Esophagus squamous epithelium (tissue), 5 donors: Measurements from ENCODE around the gene VCL. TPM values are rescaled to one million over a fixed set of nuclear protein-coding genes. Genes with fewer than 3 reads are reported as not detected.

Experiments used
- DNase-seq: peaks from one replicate; lab custom pipeline; 2025; lab: John Stamatoyannopoulos, UW
- H3K27ac ChIP-seq, 4 donors: fragments of 200-600 bp; sonication (generic); one replicate each; pipeline ENCODE4 v1.5.1; 2016 to 2019; ENCODE audit warnings: mild to moderate bottlenecking in 1 of 4
- H3K27me3 ChIP-seq, 4 donors: fragments of 200-600 bp; sonication (generic); 1 replicate in 3 of 4; 2 replicates in 1 of 4; pipeline versions ENCODE4 v1.5.1 to v1.6.0; 2017 to 2021; ENCODE audit warnings: antibody characterized with exemption in 1 of 4
- H3K36me3 ChIP-seq, 3 donors: fragments of 200-600 bp; sonication (generic); one replicate each; pipeline ENCODE4 v1.5.1; 2016 to 2019
- H3K4me1 ChIP-seq, 3 donors: fragments of 200-600 bp; sonication (generic); one replicate each; pipeline ENCODE4 v1.5.1; 2017 to 2019
- H3K4me3 ChIP-seq, 4 donors: fragments of 200-600 bp; sonication (generic); 1 replicate in 3 of 4; 2 replicates in 1 of 4; pipeline ENCODE4 v1.5.1; 2016 to 2019; ENCODE audit warnings: mild to moderate bottlenecking in 2 of 4, moderate library complexity in 1 of 4
- H3K9me3 ChIP-seq, 3 donors: fragments of 200-600 bp; sonication (generic); one replicate each; pipeline ENCODE4 v1.5.1; 2016 to 2019
- POLR2A ChIP-seq, 4 donors: fragments of 450-650 bp; IDR thresholded peaks; one replicate each; pipeline ENCODE4 v1.6.1; 2017; ENCODE audit warnings: antibody characterized with exemption in 4 of 4, mild to moderate bottlenecking in 4 of 4, moderate library complexity in 3 of 4
- WGBS, 2 donors: methylation state at CpG; one replicate each; pipeline ENCODE4 v1.1.5; 2018; 5-methylcytosine and 5-hydroxymethylcytosine counted together
- intact Hi-C: fragments of 100-400 bp; cut with DNase I; formaldehyde crosslinking; loops from one replicate; pipeline ENCODE4 v1.15.0; 2022
- total RNA-seq, 4 donors: library from RNA; depleted of rRNA; stranded (reverse); fragments of >200 nt; gene quantifications; one replicate each; pipeline ENCODE4 v1.1.0, GENCODE V29; 2016
- TF ChIP-seq, protein P1 (sequence below), 6 experiments: fragments of 450-650 bp in 4 of 6; fragments of 200-600 bp in 2 of 6; sonication (generic) in 2 of 6; IDR thresholded peaks; one replicate each; pipeline ENCODE4 v1.5.1; 2016 to 2019; ENCODE audit warnings: antibody characterized with exemption in 6 of 6, mild to moderate bottlenecking in 4 of 6, moderate library complexity in 4 of 6
- donor health status: DM: yes; HTN: yes; CAD: no.

The VCL gene
- total RNA-seq, 4 donors from 2014 or later: 64.8 to 143 (median 75.0) TPM

DNA sequence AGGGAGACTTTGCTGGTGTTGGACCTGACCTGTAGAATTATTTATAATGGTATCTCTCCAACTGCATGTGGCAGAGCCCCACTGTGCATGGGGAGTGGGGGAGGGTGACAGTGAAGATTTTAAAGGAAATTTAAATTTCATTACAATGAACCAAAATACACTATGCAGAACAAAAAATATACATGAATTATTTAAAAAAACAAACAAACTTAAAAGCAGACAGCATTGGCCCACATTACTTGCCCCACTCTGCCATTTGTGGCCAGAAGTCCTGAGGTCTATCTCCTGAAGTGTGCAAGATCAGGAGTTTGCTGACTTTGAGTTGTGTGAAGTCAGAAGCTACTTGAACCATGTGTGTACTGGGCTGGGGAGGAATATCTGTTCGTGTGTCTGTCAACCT is 112.2 kb downstream of the VCL start:
- Histone ChIP-seq H3K9me3 (no peaks in the 10 kb centered on the region), H3K27ac (no peak overlapping the region), H3K4me1 (peaks cover 8 to 36% (median 15%) of the 10 kb centered on the region in 3 donors), H3K27me3 (no peaks in the 10 kb centered on the region), H3K4me3 (no peak overlapping the region), H3K36me3 (peaks cover 22 to 99% (median 42%) of the 10 kb centered on the region in 3 donors)
- TF ChIP-seq, protein P1, sequence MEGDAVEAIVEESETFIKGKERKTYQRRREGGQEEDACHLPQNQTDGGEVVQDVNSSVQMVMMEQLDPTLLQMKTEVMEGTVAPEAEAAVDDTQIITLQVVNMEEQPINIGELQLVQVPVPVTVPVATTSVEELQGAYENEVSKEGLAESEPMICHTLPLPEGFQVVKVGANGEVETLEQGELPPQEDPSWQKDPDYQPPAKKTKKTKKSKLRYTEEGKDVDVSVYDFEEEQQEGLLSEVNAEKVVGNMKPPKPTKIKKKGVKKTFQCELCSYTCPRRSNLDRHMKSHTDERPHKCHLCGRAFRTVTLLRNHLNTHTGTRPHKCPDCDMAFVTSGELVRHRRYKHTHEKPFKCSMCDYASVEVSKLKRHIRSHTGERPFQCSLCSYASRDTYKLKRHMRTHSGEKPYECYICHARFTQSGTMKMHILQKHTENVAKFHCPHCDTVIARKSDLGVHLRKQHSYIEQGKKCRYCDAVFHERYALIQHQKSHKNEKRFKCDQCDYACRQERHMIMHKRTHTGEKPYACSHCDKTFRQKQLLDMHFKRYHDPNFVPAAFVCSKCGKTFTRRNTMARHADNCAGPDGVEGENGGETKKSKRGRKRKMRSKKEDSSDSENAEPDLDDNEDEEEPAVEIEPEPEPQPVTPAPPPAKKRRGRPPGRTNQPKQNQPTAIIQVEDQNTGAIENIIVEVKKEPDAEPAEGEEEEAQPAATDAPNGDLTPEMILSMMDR (IDR thresholded peaks at IDR 0.05): no peak
- no peak for TF ChIP-seq POLR2A (IDR thresholded peaks at IDR 0.05)
- 67 to 82% methylated on average over 1 of the region's 1 CpG for WGBS, 2 donors
- intact Hi-C loops: no loop called here
- DNase-seq: no peak

DNA sequence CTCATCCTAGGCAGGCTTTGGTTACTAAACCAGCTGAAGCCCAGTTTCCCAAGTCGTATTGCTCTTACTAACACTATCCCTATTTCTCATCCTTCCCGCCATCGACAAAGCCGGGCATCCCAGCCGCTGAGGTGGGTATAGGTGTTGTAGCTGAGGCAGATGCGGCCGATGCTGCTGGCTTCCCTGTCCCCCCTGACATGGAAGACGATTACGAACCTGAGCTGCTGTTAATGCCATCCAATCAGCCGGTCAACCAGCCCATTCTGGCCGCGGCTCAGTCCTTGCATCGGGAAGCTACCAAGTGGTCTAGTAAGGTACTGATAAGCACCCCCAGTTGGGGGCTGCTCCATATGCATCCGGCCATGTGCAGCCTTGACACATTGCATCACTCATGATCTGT is 113.9 kb downstream of the VCL start:
- H3K36me3 ChIP-seq: peaks cover 25 to 99% (median 34%) of the 10 kb centered on the region in 3 donors
- no peak for DNase-seq

DNA sequence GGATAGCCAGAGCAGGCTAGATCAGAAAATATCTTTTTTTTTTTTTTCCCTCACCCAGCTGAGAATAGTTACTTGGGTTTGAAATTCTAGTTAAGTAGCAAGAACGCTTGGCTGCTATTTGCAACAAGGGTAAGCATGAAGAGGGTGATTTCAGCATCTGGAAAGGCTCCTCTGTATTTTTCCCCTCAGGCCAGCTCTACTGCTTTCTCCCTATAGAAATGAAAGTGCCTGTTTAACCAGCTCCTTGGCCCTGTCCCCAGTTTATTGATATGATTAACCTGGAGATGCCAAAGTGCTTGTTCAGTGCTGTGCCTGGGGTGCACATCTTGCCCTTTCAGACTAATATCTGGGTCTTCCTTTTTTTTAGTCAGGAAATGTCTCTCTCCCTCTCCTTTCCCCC is 115.6 kb downstream of the VCL start:
- H3K27me3 ChIP-seq: no peaks in the 10 kb centered on the region
- WGBS, 2 donors: 9 to 33% methylated on average over 1 of the region's 1 CpG
- peaks cover 8 to 29% (median 15%) of the 10 kb centered on the region in 3 donors for H3K4me1 ChIP-seq
- intact Hi-C loops: no loop called here
- TF ChIP-seq POLR2A (IDR thresholded peaks at IDR 0.05): no peak
- TF ChIP-seq, protein P1 (IDR thresholded peaks at IDR 0.05): no peak
- H3K4me3 ChIP-seq: no peak overlapping the region
- H3K9me3 ChIP-seq: no peaks in the 10 kb centered on the region
- peaks cover 38 to 99% (median 40%) of the 10 kb centered on the region in 3 donors for H3K36me3 ChIP-seq
- no peak for DNase-seq
- peak overlapping the region in 3 of 4 donors; percentile 19 to 25 (median 23) for H3K27ac ChIP-seq

More for the DNA sequence above, 113.9 kb downstream of the VCL start:
- no peak overlapping the region for H3K4me3 ChIP-seq
- no peak overlapping the region for H3K27ac ChIP-seq
- intact Hi-C loops: no loop called here
- TF ChIP-seq, protein P1 (IDR thresholded peaks at IDR 0.05): no peak
- TF ChIP-seq POLR2A (IDR thresholded peaks at IDR 0.05): no peak
- no peaks in the 10 kb centered on the region for H3K9me3 ChIP-seq
- no peaks in the 10 kb centered on the region for H3K27me3 ChIP-seq
- 96 to 97% methylated on average over 8 to 9 of the region's 14 CpGs for WGBS, 2 donors
- H3K4me1 ChIP-seq: peaks cover 8 to 30% (median 15%) of the 10 kb centered on the region in 3 donors

DNA sequence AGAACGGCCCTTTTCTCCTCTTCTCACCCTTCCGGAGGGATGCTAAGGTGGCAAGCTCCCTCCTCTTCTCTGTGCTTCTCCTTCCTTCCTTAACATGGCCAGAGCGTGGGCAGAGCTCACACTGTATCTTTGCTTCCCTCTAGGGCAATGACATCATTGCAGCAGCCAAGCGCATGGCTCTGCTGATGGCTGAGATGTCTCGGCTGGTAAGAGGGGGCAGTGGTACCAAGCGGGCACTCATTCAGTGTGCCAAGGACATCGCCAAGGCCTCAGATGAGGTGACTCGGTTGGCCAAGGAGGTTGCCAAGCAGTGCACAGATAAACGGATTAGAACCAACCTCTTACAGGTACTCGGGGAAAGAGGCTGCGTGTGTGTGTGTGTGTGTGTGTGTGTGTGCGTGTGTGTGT is 116.1 kb downstream of the VCL start:
- no peak for DNase-seq
- TF ChIP-seq POLR2A (IDR thresholded peaks at IDR 0.05): no peak
- TF ChIP-seq, protein P1 (IDR thresholded peaks at IDR 0.05): no peak
- H3K27ac ChIP-seq: peak overlapping the region in 3 of 4 donors; percentile 19 to 25 (median 23)
- peaks cover 8 to 34% (median 18%) of the 10 kb centered on the region in 3 donors for H3K4me1 ChIP-seq
- H3K9me3 ChIP-seq: no peaks in the 10 kb centered on the region
- 53 to 67% methylated on average over 10 to 11 of the region's 12 CpGs for WGBS, 2 donors
- intact Hi-C loops: no loop called here
- no peak overlapping the region for H3K4me3 ChIP-seq
- no peaks in the 10 kb centered on the region for H3K27me3 ChIP-seq
- H3K36me3 ChIP-seq: peaks cover 35 to 99% (median 40%) of the 10 kb centered on the region in 3 donors

DNA sequence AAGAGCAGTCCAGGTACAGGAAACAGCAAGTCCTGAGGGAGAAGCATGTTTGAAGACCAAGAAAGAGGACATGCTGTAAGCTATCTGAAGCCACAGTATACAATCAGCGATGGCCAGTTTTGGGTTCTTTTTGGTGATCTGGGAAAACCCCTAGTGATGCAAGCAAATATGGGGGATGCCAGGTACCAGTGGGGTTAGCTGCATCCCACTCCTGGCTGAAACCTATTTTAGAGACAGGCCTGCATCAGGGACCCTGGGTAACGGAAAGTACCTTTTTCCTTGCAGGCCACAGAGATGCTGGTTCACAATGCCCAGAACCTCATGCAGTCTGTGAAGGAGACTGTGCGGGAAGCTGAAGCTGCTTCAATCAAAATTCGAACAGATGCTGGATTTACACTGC is 119.8 kb downstream of the VCL start:
- H3K36me3 ChIP-seq: peaks cover 22 to 98% (median 30%) of the 10 kb centered on the region in 3 donors
- TF ChIP-seq POLR2A (IDR thresholded peaks at IDR 0.05): no peak
- TF ChIP-seq, protein P1 (IDR thresholded peaks at IDR 0.05): no peak
- H3K27me3 ChIP-seq: no peaks in the 10 kb centered on the region
- 87 to 100% methylated on average over 2 to 4 of the region's 4 CpGs for WGBS, 2 donors
- no peak overlapping the region for H3K4me3 ChIP-seq
- H3K4me1 ChIP-seq: peaks cover 8 to 53% (median 19%) of the 10 kb centered on the region in 3 donors
- intact Hi-C loops: no loop called here
- peak overlapping the region in 1 of 4 donors; percentile 46 for H3K27ac ChIP-seq
- no peak for DNase-seq
- H3K9me3 ChIP-seq: no peaks in the 10 kb centered on the region
